ENCODE results near the gene MYBBP1A.

The MYBBP1A gene

GRCh38 chr17:4545217-4545951 lies 9.8 kb downstream of the MYBBP1A start:
- TF ChIP-seq, protein P1, sequence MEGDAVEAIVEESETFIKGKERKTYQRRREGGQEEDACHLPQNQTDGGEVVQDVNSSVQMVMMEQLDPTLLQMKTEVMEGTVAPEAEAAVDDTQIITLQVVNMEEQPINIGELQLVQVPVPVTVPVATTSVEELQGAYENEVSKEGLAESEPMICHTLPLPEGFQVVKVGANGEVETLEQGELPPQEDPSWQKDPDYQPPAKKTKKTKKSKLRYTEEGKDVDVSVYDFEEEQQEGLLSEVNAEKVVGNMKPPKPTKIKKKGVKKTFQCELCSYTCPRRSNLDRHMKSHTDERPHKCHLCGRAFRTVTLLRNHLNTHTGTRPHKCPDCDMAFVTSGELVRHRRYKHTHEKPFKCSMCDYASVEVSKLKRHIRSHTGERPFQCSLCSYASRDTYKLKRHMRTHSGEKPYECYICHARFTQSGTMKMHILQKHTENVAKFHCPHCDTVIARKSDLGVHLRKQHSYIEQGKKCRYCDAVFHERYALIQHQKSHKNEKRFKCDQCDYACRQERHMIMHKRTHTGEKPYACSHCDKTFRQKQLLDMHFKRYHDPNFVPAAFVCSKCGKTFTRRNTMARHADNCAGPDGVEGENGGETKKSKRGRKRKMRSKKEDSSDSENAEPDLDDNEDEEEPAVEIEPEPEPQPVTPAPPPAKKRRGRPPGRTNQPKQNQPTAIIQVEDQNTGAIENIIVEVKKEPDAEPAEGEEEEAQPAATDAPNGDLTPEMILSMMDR (IDR thresholded peaks at IDR 0.05): no peak
- TF ChIP-seq ZFX (IDR thresholded peaks at IDR 0.05; ENCODE audit: borderline replicate concordance): no peak

DNA sequence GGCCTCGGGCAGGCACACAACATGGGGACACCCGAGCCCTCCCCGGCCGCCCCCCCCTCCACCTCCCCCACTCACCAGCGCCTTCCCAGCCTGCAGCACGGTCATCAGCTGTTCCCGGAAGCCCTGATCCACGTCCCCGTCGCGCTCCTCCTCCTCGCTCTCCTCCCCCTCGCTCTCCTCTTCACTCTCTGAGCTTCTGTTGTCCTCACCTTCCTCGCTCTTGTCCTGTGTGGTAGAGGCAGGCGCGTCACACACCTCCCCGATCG lies 10.3 kb downstream of the MYBBP1A start:
- no peak for TF ChIP-seq ZFX (IDR thresholded peaks at IDR 0.05; ENCODE audit: borderline replicate concordance)
- TF ChIP-seq, protein P1 (IDR thresholded peaks at IDR 0.05): no peak
- no peak overlapping the region for H3K27ac ChIP-seq

More at GRCh38 chr17:4545217-4545951, 9.8 kb downstream of the MYBBP1A start:
- no peak overlapping the region for H3K27ac ChIP-seq

GRCh38 chr17:4544135-4544950 lies 10.8 kb downstream of the MYBBP1A start:
- TF ChIP-seq, protein P1 (IDR thresholded peaks at IDR 0.05): no peak
- no peak for TF ChIP-seq ZFX (IDR thresholded peaks at IDR 0.05; ENCODE audit: borderline replicate concordance)
- H3K27ac ChIP-seq: no peak overlapping the region

GRCh38 chr17:4543557-4544026 lies 11.6 kb downstream of the MYBBP1A start:
- H3K27ac ChIP-seq: no peak overlapping the region
- TF ChIP-seq ZFX (IDR thresholded peaks at IDR 0.05; ENCODE audit: borderline replicate concordance): no peak
- TF ChIP-seq, protein P1 (IDR thresholded peaks at IDR 0.05): no peak

- TF ChIP-seq, protein P1 (IDR thresholded peaks at IDR 0.05): no peak
- TF ChIP-seq ZFX (IDR thresholded peaks at IDR 0.05; ENCODE audit: borderline replicate concordance): no peak
- no peak overlapping the region for H3K27ac ChIP-seq
Measured at GRCh38 chr17:4542726-4543191, 12.4 kb downstream of the MYBBP1A start.

DNA sequence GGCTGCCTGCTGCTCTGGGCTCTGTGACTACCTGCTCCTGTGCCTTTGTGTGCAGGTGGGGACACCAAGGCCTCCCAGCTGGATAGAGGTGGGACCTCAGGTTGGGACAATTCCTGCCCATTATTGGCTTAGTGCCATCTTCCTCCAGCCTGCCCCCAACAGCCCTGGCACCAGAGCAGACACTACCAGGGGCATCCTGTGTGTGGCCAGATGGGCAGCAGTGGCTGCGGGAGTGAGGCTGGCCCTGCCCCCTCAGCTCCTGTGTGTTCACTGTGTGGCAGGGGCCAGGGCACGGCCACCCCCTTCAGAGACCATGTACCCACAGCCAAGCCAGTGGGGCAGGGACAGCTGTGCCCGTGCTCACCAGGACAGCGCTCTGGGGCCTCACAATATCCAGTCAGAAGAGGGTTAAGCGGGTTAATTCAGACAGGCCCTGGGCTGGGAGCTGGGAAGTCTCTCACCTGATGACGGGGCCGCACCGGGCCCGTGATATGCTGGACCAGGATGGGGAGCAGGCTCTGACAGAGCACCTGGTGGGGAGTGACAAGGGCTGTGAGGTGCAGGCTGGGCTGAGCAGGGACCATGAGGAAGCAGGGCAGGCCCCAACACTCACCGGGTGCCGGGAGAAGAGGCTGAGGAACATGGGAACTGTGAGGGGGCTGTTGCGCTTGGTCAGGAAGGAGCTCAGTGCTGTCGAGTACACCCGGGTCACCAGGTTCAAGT lies 13.0 kb downstream of the MYBBP1A start:
- no peak for TF ChIP-seq ZFX (IDR thresholded peaks at IDR 0.05; ENCODE audit: borderline replicate concordance)
- TF ChIP-seq, protein P1 (IDR thresholded peaks at IDR 0.05): no peak
- no peak overlapping the region for H3K27ac ChIP-seq

Measured in 22Rv1 (cell line).